ENCODE results near the gene KRTAP2-1. TPM values are rescaled to one million over a fixed set of nuclear protein-coding genes. Genes with fewer than 3 reads are reported as not detected.

The KRTAP2-1 gene
- total and polyA plus RNA-seq, 2 of the 13 experiments (the other 11 are each of a cell fraction or from before 2014, with no cell fraction given): not detected

DNA sequence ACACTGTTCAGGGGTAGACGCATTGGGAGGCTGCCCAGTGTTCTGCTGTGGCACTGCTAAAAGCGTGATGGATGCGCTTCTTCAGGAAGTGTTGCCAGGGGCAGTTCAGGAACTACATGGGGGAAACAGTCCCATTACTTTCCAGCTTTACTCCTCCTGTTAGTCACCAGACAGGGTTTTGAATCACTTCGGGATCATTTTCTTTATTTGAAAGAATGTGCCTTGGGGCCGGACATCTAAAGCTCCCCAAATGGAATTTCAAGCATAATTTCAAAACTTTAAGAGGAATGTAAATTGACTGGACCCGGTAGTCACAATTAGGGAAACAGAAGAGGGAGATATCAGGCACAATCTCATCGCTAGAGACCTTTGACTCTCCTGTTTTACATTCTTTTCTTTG lies 1.3 kb upstream of the KRTAP2-1 start (continued):
- TF ChIP-seq, protein P1, sequence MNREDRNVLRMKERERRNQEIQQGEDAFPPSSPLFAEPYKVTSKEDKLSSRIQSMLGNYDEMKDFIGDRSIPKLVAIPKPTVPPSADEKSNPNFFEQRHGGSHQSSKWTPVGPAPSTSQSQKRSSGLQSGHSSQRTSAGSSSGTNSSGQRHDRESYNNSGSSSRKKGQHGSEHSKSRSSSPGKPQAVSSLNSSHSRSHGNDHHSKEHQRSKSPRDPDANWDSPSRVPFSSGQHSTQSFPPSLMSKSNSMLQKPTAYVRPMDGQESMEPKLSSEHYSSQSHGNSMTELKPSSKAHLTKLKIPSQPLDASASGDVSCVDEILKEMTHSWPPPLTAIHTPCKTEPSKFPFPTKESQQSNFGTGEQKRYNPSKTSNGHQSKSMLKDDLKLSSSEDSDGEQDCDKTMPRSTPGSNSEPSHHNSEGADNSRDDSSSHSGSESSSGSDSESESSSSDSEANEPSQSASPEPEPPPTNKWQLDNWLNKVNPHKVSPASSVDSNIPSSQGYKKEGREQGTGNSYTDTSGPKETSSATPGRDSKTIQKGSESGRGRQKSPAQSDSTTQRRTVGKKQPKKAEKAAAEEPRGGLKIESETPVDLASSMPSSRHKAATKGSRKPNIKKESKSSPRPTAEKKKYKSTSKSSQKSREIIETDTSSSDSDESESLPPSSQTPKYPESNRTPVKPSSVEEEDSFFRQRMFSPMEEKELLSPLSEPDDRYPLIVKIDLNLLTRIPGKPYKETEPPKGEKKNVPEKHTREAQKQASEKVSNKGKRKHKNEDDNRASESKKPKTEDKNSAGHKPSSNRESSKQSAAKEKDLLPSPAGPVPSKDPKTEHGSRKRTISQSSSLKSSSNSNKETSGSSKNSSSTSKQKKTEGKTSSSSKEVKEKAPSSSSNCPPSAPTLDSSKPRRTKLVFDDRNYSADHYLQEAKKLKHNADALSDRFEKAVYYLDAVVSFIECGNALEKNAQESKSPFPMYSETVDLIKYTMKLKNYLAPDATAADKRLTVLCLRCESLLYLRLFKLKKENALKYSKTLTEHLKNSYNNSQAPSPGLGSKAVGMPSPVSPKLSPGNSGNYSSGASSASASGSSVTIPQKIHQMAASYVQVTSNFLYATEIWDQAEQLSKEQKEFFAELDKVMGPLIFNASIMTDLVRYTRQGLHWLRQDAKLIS (CRISPR knock-in tag; IDR thresholded peaks at IDR 0.05): no peak
- TF ChIP-seq MBNL3 (CRISPR knock-in tag; conservative IDR thresholded peaks at IDR 0.05) (no peak), EP300 (IDR thresholded peaks at IDR 0.05; ENCODE audit: low read depth in 2 of 2, low read length in 2 of 2) (peak in 1 of 2 experiments; percentile 18; a peak in 1 of 4 replicates), EP300 (CRISPR knock-in tag; IDR thresholded peaks at IDR 0.05; ENCODE audit: borderline replicate concordance) (no peak), TEF (CRISPR knock-in tag; IDR thresholded peaks at IDR 0.05) (no peak)

DNA sequence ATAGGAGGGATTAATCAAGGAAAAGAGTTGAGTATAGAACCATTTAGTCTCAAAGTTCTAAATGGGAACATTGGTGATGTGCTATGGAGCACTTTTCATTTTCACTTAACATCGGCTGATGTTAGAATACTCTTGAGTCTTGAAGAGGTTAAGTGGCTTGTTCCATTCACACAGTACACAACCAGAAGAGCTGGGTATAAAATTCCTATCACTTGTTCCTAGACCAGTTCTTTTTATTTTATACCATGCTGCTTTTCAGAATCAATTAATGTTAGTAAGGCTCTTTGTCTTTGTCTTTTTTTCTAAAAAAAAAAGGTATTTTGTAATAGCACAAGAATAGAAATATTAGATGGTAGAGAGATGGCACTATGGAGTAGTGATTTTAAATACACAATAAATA lies 4.2 kb downstream of the KRTAP2-1 start:
- POLR2A ChIA-PET: no interaction called here
- Histone ChIP-seq H3K4me3 (replicated peaks in 1 of 3; ENCODE audit: insufficient read depth in 1 of 3, low read depth in 2 of 3, low read length in 3 of 3) (no peak overlapping the region), H3K27ac (ENCODE audit: extremely low read length, insufficient read depth, low read length) (no peak overlapping the region), H4K20me1 (ENCODE audit: insufficient read depth, low read length) (no peaks in the 10 kb centered on the region), H3K36me3 (replicated peaks in 1 of 2; ENCODE audit: control insufficient read depth in 1 of 2, insufficient read depth in 2 of 2, low read length in 2 of 2) (no peaks in the 10 kb centered on the region), H2AFZ (ENCODE audit: low read length) (no peak overlapping the region), H3K27me3 (ENCODE audit: control insufficient read depth in 1 of 2, insufficient read depth in 2 of 2, low read length in 2 of 2) (no peaks in the 10 kb centered on the region), H3K9ac (ENCODE audit: insufficient read depth, low read depth, low read length) (no peak overlapping the region), H3K79me2 (ENCODE audit: insufficient read depth, low read length) (no peaks in the 10 kb centered on the region), H3K9me3 (ENCODE audit: low read length) (peaks cover 11% of the 10 kb centered on the region), H3K4me2 (ENCODE audit: low read depth, low read length) (no peak overlapping the region), H3K4me1 (ENCODE audit: insufficient read depth, low read length) (peaks cover 4% of the 10 kb centered on the region)
- TF ChIP-seq SNAI1 (CRISPR knock-in tag; IDR thresholded peaks at IDR 0.05; ENCODE audit: borderline replicate concordance): no peak
- peak; percentile 80; the same call in 1 of the 2 replicates for TF ChIP-seq ZFP1 (CRISPR knock-in tag; IDR thresholded peaks at IDR 0.05)
- TF ChIP-seq, protein P2, sequence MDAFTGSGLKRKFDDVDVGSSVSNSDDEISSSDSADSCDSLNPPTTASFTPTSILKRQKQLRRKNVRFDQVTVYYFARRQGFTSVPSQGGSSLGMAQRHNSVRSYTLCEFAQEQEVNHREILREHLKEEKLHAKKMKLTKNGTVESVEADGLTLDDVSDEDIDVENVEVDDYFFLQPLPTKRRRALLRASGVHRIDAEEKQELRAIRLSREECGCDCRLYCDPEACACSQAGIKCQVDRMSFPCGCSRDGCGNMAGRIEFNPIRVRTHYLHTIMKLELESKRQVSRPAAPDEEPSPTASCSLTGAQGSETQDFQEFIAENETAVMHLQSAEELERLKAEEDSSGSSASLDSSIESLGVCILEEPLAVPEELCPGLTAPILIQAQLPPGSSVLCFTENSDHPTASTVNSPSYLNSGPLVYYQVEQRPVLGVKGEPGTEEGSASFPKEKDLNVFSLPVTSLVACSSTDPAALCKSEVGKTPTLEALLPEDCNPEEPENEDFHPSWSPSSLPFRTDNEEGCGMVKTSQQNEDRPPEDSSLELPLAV (CRISPR knock-in tag; conservative IDR thresholded peaks at IDR 0.05; ENCODE audit: low read depth): no peak
- TF ChIP-seq GPBP1L1 (CRISPR knock-in tag; IDR thresholded peaks at IDR 0.05): no peak
- no peak for TF ChIP-seq ZKSCAN5 (CRISPR knock-in tag; IDR thresholded peaks at IDR 0.05)
- TF ChIP-seq ZBTB7A (CRISPR knock-in tag; IDR thresholded peaks at IDR 0.05): no peak
- in situ Hi-C loops (cut with HindIII; ENCODE audit: extremely low pct_ligation_motif_present, low pct_unique_long_range_greater_than_20kb): no loop called here
- DNase-seq (ENCODE audit: low spot score) (no peak), ATAC-seq (no peak), FAIRE-seq (no peak)
- CTCF ChIA-PET (ENCODE audit: low intra/inter-chr PET ratio, low total read pairs): no interaction called here
- no TSS peak for BruUV-seq (replicated peaks)
- 100% methylated on average over 1 of the region's 1 CpG for WGBS (ENCODE audit: low lambda C conversion rate)
- intact Hi-C loops (cut with micrococcal nuclease; ENCODE audit: unreplicated experiment): loop anchor here (10.0 kb wide), 1 partner anchor 138 kb away; no protein-coding TSS in a partner anchor

Measured in HepG2 (cell line).